Spinal cord (tissue), 10 donors: ENCODE measurements around the gene SULT4A1. TPM values are rescaled to one million over a fixed set of nuclear protein-coding genes. Genes with fewer than 3 reads are reported as not detected.
A peak's percentile ranks its signal among the peaks of the same experiment; 100 is the strongest.

Experiments
- DNase-seq, 6 donors: peaks; one replicate each; pipeline versions ENCODE4 v3.0.0 to v3.0.0-alpha.2; 2013 to 2015; ENCODE audit warnings: low spot score in 6 of 6, low read depth in 4 of 6
- H3K27ac ChIP-seq: one replicate; pipeline ENCODE4 v1.5.1; 2013; ENCODE audit warnings: low read depth, low read length, control low read depth
- H3K27me3 ChIP-seq: one replicate; pipeline ENCODE4 v1.6.1; 2013; ENCODE audit warnings: low read length; ENCODE audit not compliant: control insufficient read depth, insufficient read depth
- H3K36me3 ChIP-seq: one replicate; pipeline ENCODE4 v1.6.1; 2013; ENCODE audit warnings: low read length; ENCODE audit not compliant: control insufficient read depth, insufficient read depth
- H3K4me1 ChIP-seq: one replicate; pipeline ENCODE4 v1.6.1; 2013; ENCODE audit warnings: low read length; ENCODE audit not compliant: control insufficient read depth, insufficient read depth
- H3K4me3 ChIP-seq: one replicate; pipeline ENCODE4 v1.5.1; 2013; ENCODE audit warnings: low read depth, low read length, control low read depth
- H3K9me3 ChIP-seq: one replicate; pipeline ENCODE4 v1.6.1; 2013; ENCODE audit warnings: low read length; ENCODE audit not compliant: control insufficient read depth, insufficient read depth
- WGBS: methylation state at CpG from one replicate; pipeline ENCODE4 v1.1.5; 2013; ENCODE audit warnings: missing lambda C conversion rate; ENCODE audit not compliant: insufficient coverage; 5-methylcytosine and 5-hydroxymethylcytosine counted together
- polyA plus RNA-seq, 2 donors: library from polyadenylated mRNA; unstranded; fragments of 120-200 nt; gene quantifications; one replicate each; pipeline ENCODE4 v1.2.1, GENCODE V29; 2013; ENCODE audit not compliant: insufficient read length in 2 of 2
- total RNA-seq, 2 donors: library from RNA; depleted of rRNA in 1 of 2; stranded (reverse); fragments of 120-200 nt in 1 of 2; fragments of >200 nt in 1 of 2; gene quantifications; one replicate each; pipeline versions ENCODE4 v1.2.3 to v1.2.4, GENCODE V29; 2013 to 2014
- donor health status: healthy.

The SULT4A1 gene
- total and polyA plus RNA-seq, 4 donors, result 15.7 to 90.2 (median 76.7) TPM

DNA sequence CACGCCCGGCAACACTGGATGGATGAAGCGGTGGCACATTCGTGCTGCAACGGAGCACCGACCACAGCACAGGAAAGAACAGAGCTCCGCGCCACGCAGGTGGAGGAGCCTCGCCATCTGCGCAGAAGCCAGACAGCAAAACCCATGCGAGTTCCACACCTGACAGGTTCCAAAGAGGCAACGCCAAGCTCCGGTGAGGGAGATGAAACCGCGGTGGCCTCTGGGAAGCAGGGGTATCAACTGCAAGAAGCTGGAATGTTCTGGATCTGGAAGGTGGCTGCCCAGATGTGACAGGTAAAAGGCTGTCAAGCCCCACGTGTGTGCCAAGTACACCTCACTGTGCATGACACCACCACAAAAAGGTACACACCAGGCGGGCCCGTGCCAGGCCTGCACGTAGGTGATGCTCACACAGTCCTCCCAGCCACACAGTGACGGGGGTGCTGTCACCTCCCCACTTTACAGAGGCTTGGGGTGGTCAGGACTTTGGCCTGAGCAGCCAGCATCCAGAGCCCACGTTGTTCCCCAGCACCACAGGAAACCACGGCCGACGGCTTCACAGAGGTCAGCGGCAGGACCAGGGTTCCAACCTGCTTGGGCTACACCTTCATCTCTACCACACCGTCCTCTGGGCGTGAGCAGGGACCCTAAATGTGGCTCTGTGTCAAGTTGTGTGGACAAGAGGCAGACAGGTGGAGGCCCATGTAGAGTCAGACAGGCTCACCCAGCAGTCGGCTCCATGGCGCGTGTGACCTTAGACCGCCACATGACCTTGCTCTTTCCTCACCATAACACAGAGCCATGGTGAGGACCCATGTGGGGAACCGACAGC is 30.5 kb downstream of the SULT4A1 start:
- WGBS, result 96% methylated on average over 31 of the region's 33 CpGs
- Histone ChIP-seq H3K36me3 (peaks cover 66% of the 10 kb centered on the region), H3K4me3 (no peak overlapping the region), H3K4me1 (peaks cover 29% of the 10 kb centered on the region), H3K27ac (no peak overlapping the region), H3K9me3 (no peaks in the 10 kb centered on the region), H3K27me3 (no peaks in the 10 kb centered on the region)
- no peak for DNase-seq

DNA sequence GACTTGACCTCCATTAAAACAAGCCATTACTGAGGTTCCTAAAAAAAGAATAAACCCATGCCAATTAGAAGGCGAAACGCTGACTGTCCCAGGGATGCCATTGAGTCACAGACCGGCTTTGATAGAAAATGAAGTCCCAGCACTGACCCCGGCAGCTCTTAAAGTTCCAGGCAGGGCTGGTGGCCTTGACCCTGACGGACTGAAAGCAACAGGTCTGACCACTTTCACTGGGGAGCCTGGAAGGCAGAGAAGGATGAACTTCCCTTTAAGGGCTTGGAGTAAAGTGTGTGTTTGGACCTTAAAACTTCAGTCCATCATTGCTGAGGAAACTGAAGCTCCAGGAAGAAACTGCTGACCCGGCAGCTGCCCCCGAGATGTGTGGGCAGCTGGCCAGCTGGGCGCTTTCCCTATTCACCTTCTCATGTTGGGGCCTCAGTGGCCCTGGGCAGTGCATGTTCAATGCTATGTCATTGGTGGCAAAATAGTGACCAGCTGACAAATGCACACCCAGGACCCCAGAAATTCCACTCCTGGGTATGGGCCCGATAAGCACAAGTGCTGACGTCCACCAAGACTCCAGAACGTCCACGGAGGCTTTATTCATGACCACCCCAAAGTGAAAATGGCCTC is 31.3 kb downstream of the SULT4A1 start:
- WGBS, result 73% methylated on average over 11 of the region's 12 CpGs
- H3K27me3 ChIP-seq, result no peaks in the 10 kb centered on the region
- peaks cover 61% of the 10 kb centered on the region for H3K36me3 ChIP-seq
- no peak for DNase-seq
- no peaks in the 10 kb centered on the region for H3K9me3 ChIP-seq
- peaks cover 36% of the 10 kb centered on the region for H3K4me1 ChIP-seq
- H3K27ac ChIP-seq, result no peak overlapping the region
- no peak overlapping the region for H3K4me3 ChIP-seq

DNA sequence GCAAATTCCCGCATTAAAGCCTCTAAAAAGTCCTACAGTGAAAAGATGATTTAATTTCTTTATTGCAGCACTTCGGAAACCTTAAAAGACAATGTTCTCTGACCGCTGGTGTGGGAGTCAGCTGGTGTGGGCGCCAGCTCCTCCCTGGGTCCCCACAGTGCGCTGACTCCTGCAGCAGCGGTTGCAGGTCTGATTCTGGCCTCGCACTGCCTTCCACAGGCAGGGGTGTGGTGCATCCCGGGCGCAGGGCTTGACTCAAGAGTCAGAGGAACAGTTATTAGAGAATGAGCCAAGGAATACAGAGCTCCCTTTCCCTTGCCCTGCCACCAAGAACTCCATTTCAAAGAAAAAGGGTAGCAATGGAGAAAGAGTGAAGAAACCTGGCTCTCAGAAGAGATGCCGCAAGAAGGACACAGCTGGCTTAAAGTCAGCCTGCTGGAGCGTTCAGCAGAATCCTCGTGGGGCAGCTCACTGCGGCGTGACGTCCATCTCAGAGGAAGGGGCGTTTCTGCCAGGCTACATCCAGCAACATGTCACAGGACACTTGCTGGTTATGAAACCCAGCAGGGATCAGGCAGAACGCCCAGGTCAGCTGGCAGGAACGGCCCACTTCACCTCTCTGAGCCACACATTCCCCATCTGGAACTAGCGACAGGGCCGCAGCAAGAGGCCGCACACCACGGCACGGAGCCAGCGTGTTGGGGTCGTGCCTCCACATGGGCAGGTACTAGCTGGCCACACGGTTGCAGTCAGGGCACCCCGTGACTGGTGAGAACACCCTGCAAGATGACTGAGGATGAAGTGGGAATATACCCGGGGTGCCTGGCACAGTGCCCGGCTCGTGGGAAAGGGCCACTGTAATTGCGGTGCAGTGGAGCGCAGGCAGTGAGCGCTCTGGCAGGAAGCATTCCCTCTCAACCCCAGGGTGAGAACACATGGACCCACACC is 32.1 kb downstream of the SULT4A1 start:
- DNase-seq, result peak in 2 of 6 donors; percentile 38 to 47
- Histone ChIP-seq H3K4me3 (no peak overlapping the region), H3K4me1 (peaks cover 37% of the 10 kb centered on the region), H3K36me3 (peaks cover 53% of the 10 kb centered on the region), H3K9me3 (no peaks in the 10 kb centered on the region), H3K27ac (peak overlapping the region; percentile 25), H3K27me3 (no peaks in the 10 kb centered on the region)
- WGBS, result 59% methylated on average over 29 of the region's 33 CpGs

DNA sequence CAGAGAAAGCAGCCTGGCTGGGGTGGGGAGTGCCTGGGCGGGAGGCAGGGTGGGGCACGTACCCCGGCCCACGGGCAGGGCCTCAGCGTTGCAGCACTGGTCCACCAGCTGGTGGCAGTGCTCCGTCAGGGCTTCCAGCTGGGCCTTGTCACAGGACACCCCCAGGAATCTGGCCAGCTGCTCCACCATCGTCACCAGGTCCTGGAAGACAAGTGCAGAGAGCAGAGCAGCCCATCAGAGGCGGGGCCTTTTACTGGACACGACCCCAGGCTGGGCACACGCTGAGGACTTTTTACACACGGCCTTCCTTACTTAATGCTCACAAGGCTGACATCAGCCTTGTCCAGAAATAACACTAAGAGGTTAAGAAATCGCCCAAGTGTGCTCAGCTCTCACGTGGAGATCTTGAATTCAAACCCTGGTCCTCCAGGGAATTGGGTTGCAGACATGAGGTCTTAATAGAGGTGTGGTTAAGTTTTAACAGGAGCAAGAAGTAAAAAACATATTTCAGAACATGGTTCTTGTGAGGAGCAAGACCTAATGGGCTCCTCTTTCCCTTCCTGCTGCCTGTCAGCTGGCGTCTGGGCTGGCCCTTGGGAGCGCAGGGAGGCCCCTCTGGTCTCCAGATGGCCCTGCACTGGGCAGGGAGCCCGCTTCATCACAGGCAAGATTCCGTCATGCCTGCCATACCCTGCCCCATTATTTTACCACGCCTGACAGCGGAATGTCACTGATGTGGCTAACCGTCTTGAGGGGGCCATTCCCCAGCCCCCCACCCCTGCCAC is 33.1 kb downstream of the SULT4A1 start:
- Histone ChIP-seq H3K36me3 (peaks cover 60% of the 10 kb centered on the region), H3K4me3 (no peak overlapping the region)
- 46% methylated on average over 16 of the region's 20 CpGs for WGBS

DNA sequence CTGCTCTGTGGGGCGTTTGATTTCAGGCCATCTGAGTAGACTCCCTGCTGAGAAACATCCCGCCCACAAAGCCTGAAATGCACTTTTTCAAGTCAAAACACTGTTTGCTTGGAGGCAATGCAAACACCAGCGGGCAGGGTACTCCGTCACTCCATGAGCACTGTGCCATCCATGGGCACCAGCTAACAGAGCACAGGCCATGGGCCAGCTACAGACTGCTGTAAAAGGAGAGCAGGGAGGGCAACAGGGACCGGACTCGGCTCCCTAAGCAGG is 33.7 kb downstream of the SULT4A1 start:
- 59% methylated on average over 6 of the region's 6 CpGs for WGBS
- Histone ChIP-seq H3K9me3 (no peaks in the 10 kb centered on the region), H3K36me3 (peaks cover 60% of the 10 kb centered on the region), H3K4me1 (peaks cover 37% of the 10 kb centered on the region), H3K27ac (no peak overlapping the region), H3K4me3 (no peak overlapping the region), H3K27me3 (no peaks in the 10 kb centered on the region)
- DNase-seq, result no peak

More for the DNA sequence above, 33.1 kb downstream of the SULT4A1 start:
- peaks cover 37% of the 10 kb centered on the region for H3K4me1 ChIP-seq
- no peaks in the 10 kb centered on the region for H3K27me3 ChIP-seq
- H3K9me3 ChIP-seq, result no peaks in the 10 kb centered on the region
- peak overlapping the region; percentile 25 for H3K27ac ChIP-seq
- DNase-seq, result peak in 1 of 6 donors; percentile 82

DNA sequence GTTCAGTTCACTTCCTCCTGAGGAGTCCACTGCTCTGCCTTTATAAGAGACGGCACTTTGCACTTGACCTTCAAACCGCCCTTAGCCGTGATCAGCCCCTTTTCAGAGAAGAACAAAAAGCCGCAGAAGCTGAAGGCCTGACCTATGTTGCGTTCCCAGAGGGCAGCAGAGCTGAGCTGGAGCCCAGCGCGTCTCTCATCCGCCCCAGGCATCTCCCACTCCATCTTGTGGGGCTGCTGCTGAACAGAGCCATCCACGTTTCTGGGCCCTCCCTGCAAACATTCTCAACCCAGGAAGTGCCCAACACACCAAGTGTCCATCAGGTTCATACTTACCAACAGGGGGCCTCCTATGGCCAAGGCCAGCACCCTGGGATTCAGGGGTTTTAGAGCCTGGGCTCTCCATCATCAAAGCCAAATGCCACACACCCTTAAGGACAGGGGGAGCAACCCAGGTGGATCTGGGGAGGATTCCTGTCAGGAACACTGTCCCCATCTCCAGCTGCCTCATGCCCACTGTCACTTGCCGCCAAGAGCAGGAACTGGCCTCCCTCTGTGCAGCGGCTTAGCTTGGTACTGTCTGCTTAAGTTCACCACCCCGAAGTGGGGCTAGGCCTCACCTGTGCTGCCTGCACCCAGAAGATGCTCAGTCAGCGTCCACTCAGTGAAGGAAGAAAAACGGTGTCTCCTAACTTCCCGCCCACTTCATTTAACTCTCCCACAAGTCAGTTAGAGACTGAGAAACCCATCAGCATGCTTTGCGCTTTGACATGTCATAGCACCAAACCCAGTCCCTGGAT is 34.2 kb downstream of the SULT4A1 start:
- WGBS, result 73% methylated on average over 16 of the region's 16 CpGs
- DNase-seq, result no peak
- H3K36me3 ChIP-seq, result peaks cover 55% of the 10 kb centered on the region
- no peaks in the 10 kb centered on the region for H3K27me3 ChIP-seq
- H3K9me3 ChIP-seq, result no peaks in the 10 kb centered on the region
- no peak overlapping the region for H3K27ac ChIP-seq
- H3K4me3 ChIP-seq, result no peak overlapping the region
- H3K4me1 ChIP-seq, result peaks cover 43% of the 10 kb centered on the region

DNA sequence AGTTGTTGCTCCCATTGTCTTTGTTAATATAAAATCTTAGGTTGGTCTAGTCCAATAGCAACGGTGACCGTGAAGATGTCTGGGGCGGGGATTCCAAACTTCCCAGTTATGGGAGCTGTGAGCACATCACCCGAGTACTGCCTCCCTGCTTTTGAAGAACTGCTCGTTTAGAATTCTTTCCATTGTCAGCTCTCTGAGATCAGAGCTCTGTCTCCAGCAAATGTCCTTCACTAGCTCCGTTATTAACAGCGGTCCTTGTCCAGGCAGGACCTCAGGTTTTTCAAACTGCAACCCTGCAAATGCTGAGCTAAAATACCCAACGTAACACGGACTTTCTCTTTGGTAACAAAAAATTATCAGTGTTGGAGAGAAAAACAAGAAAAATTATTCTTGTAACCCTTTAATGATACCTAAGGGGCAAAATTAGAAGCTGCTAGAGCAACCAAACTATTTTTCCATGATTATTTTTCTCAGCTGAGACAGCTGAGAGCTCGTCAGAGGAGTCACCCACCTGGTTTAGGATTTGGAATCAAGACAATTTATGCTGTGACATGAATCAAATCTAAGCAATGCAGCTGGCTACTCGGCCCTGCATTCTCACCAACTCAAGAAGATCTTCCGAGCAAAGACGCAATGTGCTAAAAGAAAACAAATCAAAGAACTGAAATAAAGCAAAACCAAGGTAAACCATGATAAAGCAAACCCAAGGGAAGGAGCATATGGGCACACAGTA is 35.1 kb downstream of the SULT4A1 start:
- DNase-seq, result peak in 1 of 6 donors; percentile 46
- Histone ChIP-seq H3K36me3 (peaks cover 47% of the 10 kb centered on the region), H3K27ac (no peak overlapping the region), H3K4me3 (no peak overlapping the region), H3K27me3 (no peaks in the 10 kb centered on the region), H3K9me3 (no peaks in the 10 kb centered on the region), H3K4me1 (peaks cover 46% of the 10 kb centered on the region)
- 38% methylated on average over 6 of the region's 13 CpGs for WGBS
